GM19397 (cell line): ENCODE measurements around the gene TIMM44.
"Not testable (repeated sequence)": the region's sequence is repeated elsewhere in the genome, so short reads cannot be mapped to it uniquely, and the experiment has no call there.

ENCODE experiments used
- ATAC-seq: cut with Tn5 transposase; IDR thresholded peaks from one replicate; pipeline ENCODE4 v1.9.1; 2021; ENCODE audit warnings: mild to moderate bottlenecking, moderate library complexity; ENCODE audit not compliant: unreplicated experiment

TIMM44 gene

GRCh38 chr19:7953060-7953459, 9.6 kb upstream of the TIMM44 start:
- ATAC-seq = no peak

GRCh38 chr19:7947939-7948338, 4.5 kb upstream of the TIMM44 start:
- ATAC-seq = no peak

GRCh38 chr19:7944177-7944761, 803 bp upstream of the TIMM44 start:
- ATAC-seq = peak; percentile 25

DNA sequence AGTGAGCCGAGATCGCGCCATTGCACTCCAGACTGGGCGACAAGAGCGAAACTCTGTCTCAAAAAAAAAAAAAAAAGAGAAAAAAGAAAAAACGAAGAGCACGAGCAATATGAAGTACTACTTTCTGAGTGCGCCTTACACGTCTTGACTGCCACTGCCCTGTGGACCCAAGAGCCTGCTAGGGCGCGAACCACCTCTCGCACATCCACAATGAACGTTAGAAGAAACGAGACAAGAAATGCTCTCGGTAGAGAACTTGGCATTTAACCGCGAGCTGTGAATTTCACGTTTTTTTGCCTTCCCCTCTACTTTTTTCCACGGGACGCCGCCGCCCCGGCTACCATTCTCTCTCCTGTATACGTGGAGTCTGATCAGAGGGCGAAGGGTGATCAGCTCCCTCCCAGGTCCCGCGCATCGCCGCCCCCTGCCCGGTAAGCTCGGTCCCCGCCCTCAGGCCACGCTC, 454 bp downstream of the TIMM44 start:
- peak; percentile 10 for ATAC-seq

- ATAC-seq = no peak
These were observed 1.4 kb downstream of the TIMM44 start for GRCh38 chr19:7941895-7942596.

DNA sequence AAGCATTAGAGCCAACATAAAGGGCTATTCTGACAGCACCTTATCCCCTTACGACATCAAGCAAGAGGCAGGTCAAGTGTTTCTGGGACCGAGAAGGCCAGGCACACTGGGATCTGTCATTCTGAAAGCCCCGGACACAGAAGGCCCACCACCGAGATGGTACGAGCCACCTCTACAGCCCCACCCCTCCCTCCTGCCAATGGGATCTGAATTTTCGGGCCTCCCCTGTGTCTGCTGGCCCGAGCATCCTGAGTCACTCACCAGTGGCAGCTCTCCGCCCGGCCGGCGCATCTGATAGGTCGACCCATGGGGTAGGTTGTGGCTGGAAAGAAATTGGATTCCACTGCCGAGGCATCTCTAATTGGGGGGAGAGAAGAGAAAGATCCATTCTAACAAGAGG, 2.6 kb downstream of the TIMM44 start:
- ATAC-seq = no peak

GRCh38 chr19:7934766-7935165, 8.7 kb downstream of the TIMM44 start:
- ATAC-seq = no peak

DNA sequence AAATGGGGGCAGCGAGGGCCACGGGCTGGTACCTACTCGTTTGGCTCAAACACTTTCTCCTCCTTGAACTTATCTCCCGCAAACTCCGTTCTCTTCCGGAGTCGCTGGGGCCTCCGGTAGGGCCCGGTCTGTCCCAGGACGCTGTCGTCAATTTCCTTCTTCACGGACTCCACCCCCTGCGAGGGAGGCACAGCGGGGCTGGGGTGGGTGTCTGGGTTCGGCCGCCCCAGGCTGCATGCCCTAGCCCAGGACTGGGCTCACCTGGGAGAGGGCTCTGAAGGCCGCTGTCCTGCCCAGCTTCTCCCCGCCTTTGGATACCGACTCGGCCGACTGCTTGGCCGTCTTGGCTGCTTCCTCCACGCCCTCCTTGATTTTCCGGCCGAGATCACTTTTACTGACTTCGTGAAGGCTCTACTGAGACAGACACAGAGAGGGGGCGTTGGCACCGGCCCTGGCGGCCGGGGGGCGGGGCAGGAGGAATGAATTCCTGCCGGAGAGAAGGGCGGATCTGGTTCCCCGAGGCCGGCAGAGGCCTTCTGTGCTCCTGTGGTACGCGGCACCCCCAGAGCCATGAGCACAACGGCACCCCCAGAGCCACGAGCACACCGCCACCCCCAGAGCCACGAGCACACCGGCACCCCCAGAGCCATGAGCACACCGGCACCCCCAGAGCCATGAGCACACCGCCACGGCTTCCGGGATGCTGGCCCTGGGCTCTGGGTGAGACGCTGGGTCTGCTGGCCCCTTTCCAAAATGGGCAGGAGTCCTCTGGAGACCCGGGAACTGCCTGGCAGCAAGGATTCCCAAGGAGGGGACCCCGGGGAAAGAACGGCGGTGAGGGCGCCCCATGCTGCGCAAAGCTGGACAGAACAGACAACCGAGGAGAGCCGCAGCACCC, 9.4 kb downstream of the TIMM44 start:
- no peak for ATAC-seq

DNA sequence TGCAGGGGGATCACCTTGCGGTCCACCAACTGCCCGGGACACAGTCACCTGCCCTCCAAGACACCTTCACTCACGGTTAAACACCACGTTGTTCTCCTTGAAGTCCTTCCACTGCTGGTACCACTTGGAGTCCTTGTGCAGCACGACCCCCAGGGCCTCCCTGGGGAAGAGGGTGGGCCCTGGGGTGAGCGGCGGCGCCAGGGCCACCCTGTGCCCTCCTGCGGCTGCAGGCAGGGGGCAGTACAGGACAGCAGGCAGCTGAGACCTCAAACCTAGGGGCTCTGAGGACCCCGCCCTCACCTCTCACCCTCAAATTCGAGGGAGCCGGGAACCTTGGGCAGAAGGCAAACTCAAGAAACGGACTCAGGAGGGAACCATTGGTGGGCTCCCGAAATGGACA, 10.1 kb downstream of the TIMM44 start:
- no peak for ATAC-seq

- ATAC-seq = no peak
These were observed 10.6 kb downstream of the TIMM44 start for GRCh38 chr19:7932930-7933300.

DNA sequence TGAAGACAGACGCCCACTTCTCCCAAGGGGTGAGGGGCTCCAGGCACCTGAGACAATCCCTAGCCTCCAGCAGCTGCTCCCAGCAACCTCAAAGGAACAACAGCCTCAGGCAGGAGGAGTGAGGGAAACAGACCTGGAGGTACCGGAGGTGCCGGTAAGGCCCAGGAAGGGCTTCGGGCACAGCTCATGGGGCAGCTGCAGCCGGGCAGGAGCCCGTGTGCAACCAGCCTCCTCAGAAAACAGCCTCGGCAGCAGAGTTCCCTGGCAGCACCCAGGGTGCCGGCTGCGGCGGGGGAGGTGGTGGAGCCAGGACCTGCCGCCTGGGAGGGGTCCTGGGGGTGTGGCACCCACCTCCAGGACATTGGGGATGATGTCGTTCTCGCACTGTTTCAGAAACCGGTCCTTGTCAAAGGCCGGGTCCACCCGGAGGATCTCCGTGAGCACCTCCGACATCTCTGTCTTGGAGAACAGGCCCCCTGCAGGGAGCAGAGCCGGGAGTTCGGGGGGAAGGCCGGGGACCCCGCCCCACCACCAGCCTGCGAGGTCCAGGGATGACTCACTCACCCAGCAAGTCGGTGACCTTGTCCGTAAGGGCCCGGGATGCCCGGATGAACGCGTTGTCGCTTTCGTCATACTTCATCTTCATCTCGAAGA, 11.1 kb downstream of the TIMM44 start:
- no peak for ATAC-seq

DNA sequence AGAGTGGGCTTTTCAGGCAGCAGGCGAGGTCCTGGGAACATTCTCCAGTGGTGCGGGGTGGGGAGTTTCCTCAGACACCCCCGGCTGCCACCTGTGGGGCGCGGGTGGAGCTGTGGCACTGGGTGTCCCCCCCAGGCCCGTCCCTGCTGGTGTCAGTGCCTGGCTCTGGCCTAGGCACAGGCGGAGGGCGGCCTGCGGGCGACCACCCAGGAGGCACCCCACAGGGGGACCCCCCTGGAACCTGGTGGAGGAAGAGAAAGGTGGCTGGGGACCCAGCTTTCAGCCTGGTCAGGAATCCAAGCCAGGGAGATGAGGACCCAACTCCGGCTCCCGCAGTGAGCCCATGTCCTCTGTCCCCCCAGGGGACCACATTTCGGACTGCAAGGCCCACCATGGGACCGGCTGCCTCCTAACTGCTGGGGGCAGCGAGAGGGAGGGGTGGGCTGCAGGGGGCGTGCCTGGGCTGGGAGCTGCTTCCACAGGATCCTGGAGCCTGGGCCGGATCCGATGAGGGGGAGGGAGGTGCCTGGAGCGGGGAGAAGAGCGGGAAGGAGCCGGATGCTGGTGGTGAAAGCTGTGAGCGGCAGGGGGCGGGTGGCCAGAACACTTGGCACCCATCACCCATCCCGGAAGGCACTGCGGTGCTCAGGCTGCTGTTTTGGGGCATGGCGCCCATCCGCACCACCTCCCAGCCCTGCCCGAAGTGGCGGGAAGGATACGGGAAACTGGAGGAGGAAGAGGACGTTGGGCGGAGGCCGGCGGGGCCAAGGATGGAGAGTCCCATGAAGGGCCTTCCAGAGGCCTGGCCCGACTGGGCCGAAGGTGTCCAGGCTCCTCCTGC, 12.0 kb downstream of the TIMM44 start:
- ATAC-seq = no peak

GRCh38 chr19:7930765-7931164, 12.7 kb downstream of the TIMM44 start:
- no peak for ATAC-seq

DNA sequence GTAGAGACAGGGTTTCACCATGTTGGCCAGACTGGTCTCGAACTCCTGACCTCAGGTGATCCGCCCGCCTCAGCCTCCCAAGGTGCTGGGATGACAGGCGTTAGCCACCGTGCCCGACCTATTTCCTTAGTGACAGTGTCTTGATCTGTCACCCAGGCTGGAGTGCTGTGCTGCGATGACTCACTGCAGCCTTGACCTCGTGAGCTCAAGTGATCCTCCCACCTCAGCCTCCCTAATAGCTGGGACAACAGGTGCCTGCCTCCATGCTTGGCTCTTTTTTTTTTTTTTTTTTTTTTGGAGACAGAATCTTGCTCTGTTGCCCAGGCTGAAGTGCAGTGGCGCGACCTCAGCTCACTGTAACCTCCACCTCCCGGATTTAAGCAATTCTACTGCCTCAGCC, 13.4 kb downstream of the TIMM44 start:
- not testable (repeated sequence) for ATAC-seq

DNA sequence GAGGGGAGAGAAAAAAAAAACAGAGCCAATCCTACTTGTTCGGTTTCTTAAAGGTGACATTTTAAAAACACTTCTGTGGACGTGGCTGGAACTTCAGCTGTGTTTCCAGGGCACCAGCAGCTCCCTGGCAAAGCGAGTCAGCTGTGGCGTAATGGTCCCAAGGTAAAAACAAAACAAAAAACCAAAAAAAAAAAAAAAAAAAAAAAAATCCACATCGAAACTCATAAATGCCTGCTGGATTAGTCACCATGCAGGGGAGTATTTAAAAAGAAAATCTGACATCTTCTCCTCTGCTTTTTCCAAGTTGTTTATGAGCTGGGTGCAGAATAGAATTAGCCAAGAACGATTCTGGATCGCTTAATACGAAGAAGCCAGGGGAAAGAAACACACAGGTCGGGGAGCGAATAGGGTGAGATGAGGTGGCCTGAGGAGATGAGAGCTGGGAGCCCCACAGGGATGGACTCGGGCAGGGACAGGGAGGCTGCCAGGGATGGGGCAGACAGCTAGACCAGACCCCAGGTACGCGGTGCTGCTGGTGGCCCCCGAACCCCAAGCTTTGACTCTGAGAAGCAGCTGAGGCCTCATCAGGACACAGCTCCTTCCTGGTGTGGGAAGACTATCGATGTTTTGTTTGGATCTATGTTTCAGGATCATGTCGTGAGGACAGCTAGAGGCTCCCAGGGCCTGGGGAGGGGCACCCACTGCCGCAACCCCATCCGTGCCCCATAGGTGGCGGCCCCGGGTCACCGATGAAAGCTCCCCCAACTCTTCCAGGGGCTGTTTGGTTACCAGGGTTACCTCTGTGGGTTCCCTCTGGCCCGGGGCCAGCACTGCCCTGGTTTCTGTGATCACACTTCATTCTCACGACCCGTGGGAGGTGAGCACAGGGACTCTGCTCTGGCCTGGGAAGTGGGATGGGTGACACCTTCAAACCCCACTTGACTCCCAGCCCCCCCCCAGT, 14.4 kb downstream of the TIMM44 start:
- ATAC-seq = no peak

GRCh38 chr19:7928334-7928706, 15.1 kb downstream of the TIMM44 start:
- ATAC-seq = no peak

DNA sequence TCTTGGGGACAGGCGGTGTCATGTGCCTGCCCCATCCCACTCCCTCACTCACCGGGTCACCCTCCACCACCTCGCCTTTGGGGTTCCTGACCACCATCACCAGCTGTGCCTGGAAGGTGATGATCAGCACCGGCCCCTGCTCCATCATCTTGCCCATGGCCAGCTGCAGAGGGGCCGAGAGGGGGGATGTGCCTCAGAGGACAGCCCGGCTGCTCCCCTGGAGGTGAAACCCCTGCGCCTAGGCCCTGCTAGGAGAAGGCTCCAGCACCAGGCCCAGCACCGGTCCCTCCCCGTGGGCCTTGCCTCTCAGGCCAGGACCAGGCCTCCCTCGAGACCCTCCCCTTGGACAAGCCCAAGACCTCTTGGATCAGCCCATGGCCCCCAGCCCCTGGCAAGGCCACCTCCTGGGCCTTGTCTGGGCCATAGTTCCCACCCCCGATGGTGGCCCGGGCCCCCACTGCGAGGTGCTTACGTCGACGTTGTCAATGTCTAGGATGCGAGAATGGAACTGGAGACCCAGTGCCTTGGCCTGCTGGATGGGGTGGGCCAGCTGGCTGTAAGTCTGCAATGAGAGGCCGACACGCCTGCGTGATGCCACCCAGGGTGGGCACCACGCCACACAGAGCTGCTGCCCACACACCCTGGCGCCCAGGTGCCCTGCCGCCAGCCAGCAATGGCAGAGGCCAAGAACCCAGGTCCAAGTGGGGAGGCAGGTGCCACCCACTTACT, 15.7 kb downstream of the TIMM44 start:
- no peak for ATAC-seq

- no peak for ATAC-seq
These were observed 16.5 kb downstream of the TIMM44 start for GRCh38 chr19:7926727-7927604.
